NOMO-1 treated with DMSO at 0.1 percent for 48 hours (cell line): Measurements from ENCODE around the gene SCP2D1.

Experiments
- DNase-seq: peaks from one replicate; lab custom pipeline; 2025; ENCODE audit not compliant: unreplicated experiment; lab: John Stamatoyannopoulos, UW

Gene SCP2D1

DNA sequence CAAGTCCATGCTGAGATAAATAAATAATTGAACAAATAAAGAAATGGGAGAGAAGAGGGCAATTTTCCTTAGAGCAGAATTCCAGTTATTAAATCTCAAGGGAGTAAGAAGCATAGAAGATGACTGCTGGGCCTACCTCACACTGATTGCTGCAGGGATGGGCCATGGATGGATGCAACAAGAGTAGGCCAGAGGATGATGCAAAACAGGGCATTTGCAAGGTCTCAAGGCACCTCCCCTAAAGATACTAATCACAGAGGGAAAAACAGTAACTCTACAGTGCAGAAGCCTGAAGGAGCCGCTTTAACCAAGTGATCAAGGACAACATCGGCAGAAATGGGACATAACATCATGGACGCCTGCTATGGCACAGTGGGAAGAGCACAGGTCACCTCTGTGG, 1.7 kb upstream of the SCP2D1 start:
- no peak for DNase-seq

DNA sequence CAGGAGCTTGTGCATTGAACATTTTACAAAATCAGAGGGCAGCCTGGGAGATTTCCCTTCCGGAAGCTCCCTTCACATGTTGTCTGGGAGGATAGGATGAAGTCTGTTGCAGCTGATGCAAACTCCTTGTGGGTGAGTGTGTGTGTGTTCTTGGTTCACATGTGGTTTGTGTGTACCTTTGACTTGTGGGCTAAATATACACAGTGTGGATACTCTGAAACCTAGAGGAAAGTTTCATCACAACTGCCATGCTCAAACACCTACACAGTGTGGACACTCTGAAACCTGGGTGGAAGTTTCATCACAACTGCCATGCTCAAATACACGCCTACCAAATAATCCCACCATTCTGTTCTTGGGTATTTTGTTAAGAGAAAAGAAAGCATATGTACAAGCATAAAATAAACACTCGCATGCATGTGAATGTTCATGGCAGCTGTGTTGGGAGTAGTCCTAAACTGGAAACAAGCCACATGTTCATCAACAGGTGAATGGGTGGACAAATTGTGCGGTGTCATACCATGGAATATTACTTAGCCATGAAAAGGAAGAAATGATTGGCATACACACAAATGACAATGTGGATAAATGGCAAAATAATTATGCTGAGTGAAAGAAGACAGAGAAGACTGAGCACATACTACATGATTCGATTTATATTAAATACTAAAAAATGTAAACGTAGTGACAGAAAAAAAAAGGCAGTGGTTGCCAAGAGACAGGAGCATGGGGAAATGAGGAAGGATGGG, 1.8 kb downstream of the SCP2D1 start:
- no peak for DNase-seq

GRCh38 chr20:18822832-18823231, 9.2 kb downstream of the SCP2D1 start:
- no peak for DNase-seq

- DNase-seq, result peak; percentile 74
These were observed 18.4 kb downstream of the SCP2D1 start for GRCh38 chr20:18831830-18832499.

DNA sequence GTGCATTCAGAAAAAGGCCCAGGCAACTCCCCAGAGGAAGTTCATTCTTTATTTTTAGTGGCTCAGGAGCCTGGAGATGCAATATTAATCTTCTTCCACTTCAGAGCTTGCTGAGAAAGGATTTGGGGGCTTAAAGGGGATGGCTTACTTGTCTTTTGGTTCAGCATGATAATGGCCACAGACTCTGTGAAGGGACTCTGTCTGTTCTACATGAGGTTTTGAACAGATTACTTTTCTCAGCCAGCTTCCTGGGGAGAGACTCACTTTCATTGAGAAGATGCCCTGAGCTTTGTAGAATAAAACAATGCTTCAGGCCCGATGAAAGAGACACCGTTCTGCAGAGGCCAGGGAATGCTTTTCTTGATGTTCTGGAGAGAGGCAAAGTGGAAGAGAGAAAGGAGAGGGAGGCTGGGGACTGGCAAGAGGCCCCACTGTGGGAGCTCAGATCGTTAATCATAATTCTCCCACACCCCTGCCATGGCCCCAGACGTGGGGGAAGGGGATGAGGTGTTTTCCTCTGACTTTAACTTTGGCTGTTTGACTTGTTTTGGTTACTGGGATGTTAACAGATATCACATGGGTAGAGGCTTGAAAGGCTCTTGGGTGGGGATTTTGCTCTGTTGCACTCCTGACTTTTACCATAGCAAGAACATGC, 19.1 kb downstream of the SCP2D1 start:
- DNase-seq, result no peak

GRCh38 chr20:18835466-18836256, 22.1 kb downstream of the SCP2D1 start:
- no peak for DNase-seq

DNA sequence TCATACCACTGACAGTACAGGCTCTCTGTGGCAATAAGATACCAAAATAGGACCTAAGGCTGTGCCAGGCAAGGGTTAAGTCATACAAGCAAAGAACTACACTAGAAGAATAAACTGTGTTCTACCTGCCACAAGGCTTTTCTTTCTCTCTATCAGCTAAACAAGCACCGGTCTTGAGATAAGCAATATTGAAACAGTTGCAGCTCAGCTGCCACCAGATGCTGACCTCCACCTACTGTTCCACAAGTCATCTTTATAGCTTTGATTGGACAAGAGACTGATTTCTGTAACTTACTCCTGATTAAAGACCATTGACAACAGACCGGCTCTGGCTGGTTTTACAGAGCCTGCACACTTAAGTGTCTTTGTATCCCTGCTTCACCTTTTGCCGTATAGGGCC, 24.1 kb downstream of the SCP2D1 start:
- no peak for DNase-seq

GRCh38 chr20:18839507-18840247, 26.1 kb downstream of the SCP2D1 start:
- no peak for DNase-seq

DNA sequence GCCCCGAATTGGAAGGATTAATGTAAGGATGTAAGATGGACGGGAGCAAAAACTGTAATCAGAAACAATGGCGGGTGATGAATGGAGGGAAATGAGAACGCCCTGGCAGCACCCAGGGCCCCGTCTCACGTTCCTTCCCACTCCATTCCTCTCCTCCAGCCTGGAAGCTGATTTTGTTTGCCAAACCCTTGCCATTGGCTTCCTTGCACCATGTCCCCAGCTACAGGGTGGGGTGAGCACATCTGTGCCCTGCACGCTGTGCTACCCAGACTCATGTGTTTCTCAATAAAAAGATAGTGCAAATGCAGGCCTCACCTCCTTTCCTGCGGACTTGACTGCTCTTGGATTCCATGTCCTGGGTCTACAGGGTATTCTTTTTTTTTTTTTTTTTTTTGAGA, 26.7 kb downstream of the SCP2D1 start:
- DNase-seq, result no peak

DNA sequence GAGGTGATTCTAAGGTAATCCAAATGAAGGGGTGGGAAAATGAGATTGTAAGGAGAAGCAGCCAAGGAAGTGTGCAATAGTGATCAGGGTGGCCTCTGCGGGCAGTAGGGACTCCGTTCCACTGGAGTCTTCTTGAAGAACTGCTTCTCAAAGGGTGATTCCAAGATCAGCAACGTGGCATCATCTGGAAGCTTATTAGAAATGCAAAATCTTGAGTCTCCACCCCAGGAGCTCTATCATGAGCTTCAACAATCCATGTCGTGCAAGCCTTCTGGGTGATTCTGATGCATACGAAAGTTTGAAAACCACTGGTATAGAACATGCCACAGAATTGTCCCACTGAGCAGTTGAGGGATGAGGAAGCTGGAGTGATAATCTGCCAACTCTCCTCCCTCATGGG, 31.4 kb downstream of the SCP2D1 start:
- no peak for DNase-seq

DNA sequence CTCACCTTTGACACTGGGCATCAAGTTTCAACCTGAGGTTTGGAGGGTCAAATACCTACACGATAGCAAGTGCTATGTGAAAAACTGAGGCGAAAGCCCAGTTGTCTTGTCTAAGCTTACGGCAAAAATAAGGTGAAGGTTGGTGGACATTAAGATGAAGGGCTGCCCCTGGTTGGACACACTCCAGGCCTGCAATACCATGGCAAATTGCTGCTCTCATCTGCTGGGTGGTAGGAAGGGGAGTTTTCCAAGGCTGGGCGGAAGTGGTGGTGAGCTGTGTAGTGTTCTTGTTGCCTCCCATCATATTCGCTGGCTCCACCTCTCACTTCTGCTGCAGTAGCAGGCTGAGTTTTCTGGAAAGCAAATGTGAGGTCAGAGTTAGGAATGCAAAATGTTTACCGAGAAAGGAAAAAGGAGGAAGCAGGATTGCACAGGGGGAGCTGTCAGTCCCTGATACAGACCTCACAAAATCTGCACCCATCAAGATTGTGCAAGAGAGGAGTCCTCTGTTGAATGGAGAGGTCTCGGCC, 33.7 kb downstream of the SCP2D1 start:
- DNase-seq, result no peak

DNA sequence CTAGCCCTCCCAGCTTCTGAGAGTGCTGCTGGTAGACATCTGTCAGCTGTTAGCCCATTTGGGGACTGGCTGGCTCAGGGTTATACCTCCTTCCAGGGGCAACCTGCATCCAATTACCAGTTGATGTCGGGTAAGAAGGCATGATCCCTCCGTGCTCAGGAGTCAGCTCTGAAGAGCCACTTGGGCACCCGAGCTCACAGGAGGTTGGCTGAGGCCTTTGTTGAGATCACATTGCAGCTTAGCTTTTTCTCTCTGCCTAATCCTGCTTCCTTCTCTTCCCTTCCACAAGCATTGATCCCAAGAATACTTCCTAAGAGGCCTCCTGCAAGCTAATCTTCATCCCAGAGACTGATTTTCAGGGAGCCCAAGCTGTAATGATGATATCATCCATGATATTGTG, 35.5 kb downstream of the SCP2D1 start:
- no peak for DNase-seq

DNA sequence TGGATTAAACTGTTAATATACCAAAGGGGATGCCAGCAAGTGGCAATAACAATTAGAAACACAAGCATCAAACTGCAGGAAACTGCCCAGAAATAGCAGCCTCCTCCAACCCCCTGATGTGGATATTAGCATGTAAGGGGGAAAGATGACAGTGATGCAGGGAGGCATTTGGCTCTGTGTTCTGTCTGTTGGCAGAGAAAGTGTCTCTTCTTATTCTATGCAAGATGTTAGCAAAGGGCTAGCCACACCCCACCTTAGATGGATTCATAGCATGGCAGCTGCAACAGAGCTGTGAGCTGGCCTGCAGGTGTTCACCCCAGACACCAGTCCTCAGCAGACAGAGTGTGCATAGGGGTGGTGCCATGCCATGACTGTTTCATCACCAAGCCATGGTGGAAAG, 38.0 kb downstream of the SCP2D1 start:
- no peak for DNase-seq

- DNase-seq, result no peak
These were observed 38.7 kb downstream of the SCP2D1 start for GRCh38 chr20:18852318-18852717.

- DNase-seq, result no peak
These were observed 39.6 kb downstream of the SCP2D1 start for GRCh38 chr20:18853216-18853615.

DNA sequence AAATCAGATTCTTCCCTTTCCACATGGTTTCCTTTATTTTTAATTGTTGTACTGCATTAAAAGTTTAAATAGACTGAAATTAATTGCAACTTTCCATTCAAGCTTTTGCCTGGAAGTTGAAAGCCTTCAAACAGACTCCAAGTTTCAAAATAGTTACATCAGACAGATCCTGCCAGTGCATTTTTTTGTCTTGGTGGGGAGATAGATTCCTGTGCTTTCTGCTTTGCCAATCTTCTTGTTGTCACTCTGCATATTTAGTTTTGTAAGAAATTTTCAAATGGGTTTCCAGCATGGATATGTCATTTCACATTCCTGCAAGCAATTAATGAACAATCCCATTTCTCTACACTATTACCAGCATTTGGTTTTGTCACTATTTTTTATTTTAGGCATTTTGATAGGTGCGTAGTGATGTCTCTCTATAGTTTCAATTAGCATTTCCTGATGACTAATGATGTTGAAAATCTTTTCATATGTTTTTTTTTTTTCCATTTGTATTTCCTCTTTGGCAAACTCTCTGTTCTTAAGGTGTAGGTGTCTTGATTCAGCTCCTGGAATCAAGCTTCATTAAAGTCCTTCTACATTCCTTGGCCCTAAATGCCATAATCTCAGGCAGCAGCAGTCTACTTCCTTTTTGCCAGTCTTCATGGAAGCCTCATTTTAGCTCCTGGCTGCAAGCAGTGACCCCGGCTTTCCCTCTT, 40.5 kb downstream of the SCP2D1 start:
- no peak for DNase-seq

DNA sequence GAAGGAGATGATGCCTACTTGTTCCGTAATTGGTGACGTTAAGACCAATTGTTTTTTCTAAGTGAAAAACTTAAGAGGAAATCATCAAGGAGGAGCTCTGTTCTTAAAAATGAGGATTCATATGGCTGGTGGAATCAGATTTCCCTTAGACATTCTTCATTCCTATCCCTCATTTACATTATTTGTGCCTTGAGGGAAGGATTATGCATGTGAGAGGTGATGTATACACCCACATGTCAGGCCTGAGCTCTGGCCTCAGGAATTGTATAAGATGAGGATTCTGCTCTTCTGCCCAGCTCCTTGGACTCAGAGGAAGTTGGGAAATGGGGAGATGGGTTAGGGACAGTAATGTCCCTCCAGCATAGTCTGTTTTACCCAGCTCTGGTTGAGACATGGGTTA, 42.3 kb downstream of the SCP2D1 start:
- DNase-seq, result no peak

DNA sequence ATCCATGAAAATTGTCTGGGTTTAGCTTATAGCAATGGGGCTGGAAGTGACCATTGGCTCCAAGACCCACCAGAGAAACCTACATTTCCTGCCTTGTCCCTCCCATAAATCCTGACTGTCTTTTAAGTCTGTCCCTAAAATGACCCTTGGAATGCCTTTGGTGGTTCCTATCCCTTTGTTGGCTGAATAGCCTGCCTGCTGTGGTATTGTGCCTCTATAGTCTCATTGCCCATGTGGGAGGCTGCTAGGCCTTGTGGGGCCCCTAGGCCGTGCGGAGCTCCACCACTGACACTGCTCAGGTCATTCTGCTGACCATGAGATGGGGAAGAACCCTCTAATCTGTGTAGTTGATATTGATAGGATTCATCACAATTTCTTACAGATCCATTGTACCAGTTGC, 43.3 kb downstream of the SCP2D1 start:
- no peak for DNase-seq

DNA sequence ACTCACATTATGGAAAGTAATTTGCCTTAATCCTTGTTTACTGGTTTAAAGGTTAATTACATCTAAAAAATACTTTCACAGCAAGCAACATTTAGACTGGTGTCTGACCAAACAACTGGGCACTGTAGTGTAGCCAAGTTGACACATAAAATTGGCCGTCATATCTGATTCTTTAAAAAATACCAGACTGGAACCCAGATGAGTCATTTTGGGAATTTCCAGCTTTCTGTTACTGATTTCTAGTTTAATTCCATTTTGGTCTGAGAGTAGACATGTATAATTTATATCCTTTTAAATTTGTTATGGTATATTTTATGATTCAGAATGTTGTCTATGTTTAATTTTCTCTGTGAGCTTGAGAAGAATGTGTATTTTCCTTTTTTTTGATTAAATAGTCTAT, 44.1 kb downstream of the SCP2D1 start:
- DNase-seq, result no peak

- DNase-seq, result peak; percentile 73
These were observed 45.2 kb downstream of the SCP2D1 start for GRCh38 chr20:18858816-18859215.
